ENCODE measurements around the gene SZT2.

Gene SZT2

DNA sequence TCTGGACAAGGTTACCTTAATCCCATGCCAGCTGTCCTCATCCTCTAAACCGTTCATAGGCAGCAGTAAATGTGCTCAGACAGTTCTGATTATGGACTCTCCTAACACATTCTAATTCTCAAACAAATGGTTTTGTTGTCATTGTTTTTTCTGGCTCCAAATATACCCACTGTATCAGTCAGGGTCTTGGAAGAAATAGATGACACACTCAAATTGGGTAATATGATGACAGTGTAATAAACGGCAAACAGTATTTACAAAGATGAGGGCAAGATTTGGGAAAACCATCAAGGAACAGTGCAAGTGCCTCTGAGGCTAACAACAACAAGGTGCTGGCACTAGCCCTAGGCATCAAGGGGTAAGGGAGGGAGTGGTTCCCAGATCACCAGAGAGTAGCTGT lies 35.2 kb upstream of the SZT2 start:
- no peaks in the 10 kb centered on the region for H3K27me3 ChIP-seq (replicated peaks in 2 of 5; ENCODE audit: control insufficient read depth in 4 of 5, insufficient read depth in 5 of 5, low read length in 4 of 5)
- 100% methylated on average over 2 of the region's 2 CpGs for WGBS (ENCODE audit: insufficient coverage)
- no peak for DNase-seq
- peaks cover 0 to 19% (median 15%) of the 10 kb centered on the region in 4 experiments for H3K4me1 ChIP-seq (ENCODE audit: control extremely low read depth in 1 of 4, control insufficient read depth in 4 of 4, insufficient read depth in 4 of 4, low read length in 3 of 4)
- CTCF ChIA-PET, result interaction anchor here (0.6 to 1.6 kb wide), 5 partner anchors 14 to 227 kb away, joined by 3 to 4 read pairs (median 3); no protein-coding TSS in a partner anchor
- POLR2A ChIA-PET, result no interaction called here
- no peaks in the 10 kb centered on the region for H3K9me3 ChIP-seq (ENCODE audit: control extremely low read depth in 1 of 5, control insufficient read depth in 4 of 5, insufficient read depth in 2 of 5, low read depth in 1 of 5, low read length in 4 of 5)
- no peak overlapping the region for H3K27ac ChIP-seq (ENCODE audit: insufficient read depth in 1 of 2, low read depth in 1 of 2, low read length in 2 of 2, poor library complexity in 1 of 2, severe bottlenecking in 2 of 2)
- peaks cover 0 to 12% (median 2%) of the 10 kb centered on the region in 4 experiments for H3K36me3 ChIP-seq (ENCODE audit: control insufficient read depth in 4 of 4, insufficient read depth in 4 of 4, low read length in 3 of 4)
- H3K4me3 ChIP-seq (ENCODE audit: control insufficient read depth in 1 of 7, extremely low read depth in 1 of 7, insufficient read depth in 4 of 7, low read depth in 2 of 7, low read length in 6 of 7), result no peak overlapping the region

DNA sequence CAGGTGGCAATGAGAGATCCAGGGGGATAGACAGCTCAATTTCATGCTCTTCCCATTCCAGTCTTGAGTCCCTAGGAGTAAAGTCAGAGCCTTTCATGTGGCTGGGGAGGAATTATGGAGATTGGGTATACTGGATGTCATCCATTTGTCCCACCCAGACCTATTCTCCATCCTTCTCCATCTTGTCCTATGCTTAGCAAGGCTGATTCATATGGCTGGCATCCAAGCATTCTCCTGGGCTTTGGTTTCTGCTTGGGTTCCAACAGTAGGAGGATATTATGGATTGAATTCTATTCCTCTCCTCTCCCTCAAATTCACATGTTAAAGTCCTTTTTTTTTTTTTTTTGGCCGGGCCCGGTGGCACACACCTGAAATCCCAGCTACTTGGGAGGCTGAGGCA lies 34.8 kb upstream of the SZT2 start:
- CTCF ChIA-PET, result interaction anchor here (0.6 to 1.6 kb wide), 3 partner anchors 14 to 227 kb away, joined by 3 to 4 read pairs (median 3); no protein-coding TSS in a partner anchor
- Histone ChIP-seq H3K4me3 (ENCODE audit: control insufficient read depth in 1 of 7, extremely low read depth in 1 of 7, insufficient read depth in 4 of 7, low read depth in 2 of 7, low read length in 6 of 7) (no peak overlapping the region), H3K27ac (ENCODE audit: insufficient read depth in 1 of 2, low read depth in 1 of 2, low read length in 2 of 2, poor library complexity in 1 of 2, severe bottlenecking in 2 of 2) (no peak overlapping the region), H3K9me3 (ENCODE audit: control extremely low read depth in 1 of 5, control insufficient read depth in 4 of 5, insufficient read depth in 2 of 5, low read depth in 1 of 5, low read length in 4 of 5) (no peaks in the 10 kb centered on the region), H3K4me1 (ENCODE audit: control extremely low read depth in 1 of 4, control insufficient read depth in 4 of 4, insufficient read depth in 4 of 4, low read length in 3 of 4) (peaks cover 2 to 24% (median 19%) of the 10 kb centered on the region in 4 experiments), H3K27me3 (replicated peaks in 2 of 5; ENCODE audit: control insufficient read depth in 4 of 5, insufficient read depth in 5 of 5, low read length in 4 of 5) (no peaks in the 10 kb centered on the region), H3K36me3 (ENCODE audit: control insufficient read depth in 4 of 4, insufficient read depth in 4 of 4, low read length in 3 of 4) (peaks cover 0 to 9% (median 4%) of the 10 kb centered on the region in 4 experiments)
- WGBS (ENCODE audit: insufficient coverage), result no CpG with 5 or more reads among the region's 2 CpGs
- no peak for DNase-seq
- POLR2A ChIA-PET, result no interaction called here

DNA sequence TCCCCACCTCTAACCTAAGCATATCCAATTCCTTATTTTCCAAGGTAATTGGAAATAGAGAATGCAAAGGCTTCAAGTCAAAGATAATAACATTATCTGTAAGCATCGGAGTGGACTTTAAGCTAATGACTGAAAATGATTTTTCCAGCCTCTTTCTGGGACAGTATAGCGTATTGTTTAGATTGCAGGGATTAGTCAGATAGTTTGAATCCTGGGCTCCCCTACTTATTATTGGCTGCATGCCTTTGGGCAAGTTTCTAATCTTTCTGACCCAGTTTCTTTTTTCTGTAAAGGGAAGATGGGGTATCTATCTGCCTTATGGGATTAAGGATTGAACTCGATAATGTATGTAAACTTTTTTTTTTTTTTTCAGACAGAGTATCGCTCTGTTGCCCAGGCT lies 32.4 kb upstream of the SZT2 start:
- Histone ChIP-seq H3K27ac (ENCODE audit: insufficient read depth in 1 of 2, low read depth in 1 of 2, low read length in 2 of 2, poor library complexity in 1 of 2, severe bottlenecking in 2 of 2) (no peak overlapping the region), H3K36me3 (ENCODE audit: control insufficient read depth in 4 of 4, insufficient read depth in 4 of 4, low read length in 3 of 4) (peaks cover 4 to 33% (median 14%) of the 10 kb centered on the region in 4 experiments), H3K4me1 (ENCODE audit: control extremely low read depth in 1 of 4, control insufficient read depth in 4 of 4, insufficient read depth in 4 of 4, low read length in 3 of 4) (peaks cover 2 to 40% (median 24%) of the 10 kb centered on the region in 4 experiments), H3K4me3 (ENCODE audit: control insufficient read depth in 1 of 7, extremely low read depth in 1 of 7, insufficient read depth in 4 of 7, low read depth in 2 of 7, low read length in 6 of 7) (no peak overlapping the region), H3K9me3 (ENCODE audit: control extremely low read depth in 1 of 5, control insufficient read depth in 4 of 5, insufficient read depth in 2 of 5, low read depth in 1 of 5, low read length in 4 of 5) (no peaks in the 10 kb centered on the region), H3K27me3 (replicated peaks in 2 of 5; ENCODE audit: control insufficient read depth in 4 of 5, insufficient read depth in 5 of 5, low read length in 4 of 5) (no peaks in the 10 kb centered on the region)
- 100% methylated on average over 2 of the region's 4 CpGs for WGBS (ENCODE audit: insufficient coverage)
- ChIA-PET POLR2A (no interaction called here), CTCF (interaction anchor here (0.8 to 2.4 kb wide), 7 partner anchors 10 to 127 kb away, joined by 3 to 13 read pairs (median 3); no protein-coding TSS in a partner anchor)
- no peak for DNase-seq

DNA sequence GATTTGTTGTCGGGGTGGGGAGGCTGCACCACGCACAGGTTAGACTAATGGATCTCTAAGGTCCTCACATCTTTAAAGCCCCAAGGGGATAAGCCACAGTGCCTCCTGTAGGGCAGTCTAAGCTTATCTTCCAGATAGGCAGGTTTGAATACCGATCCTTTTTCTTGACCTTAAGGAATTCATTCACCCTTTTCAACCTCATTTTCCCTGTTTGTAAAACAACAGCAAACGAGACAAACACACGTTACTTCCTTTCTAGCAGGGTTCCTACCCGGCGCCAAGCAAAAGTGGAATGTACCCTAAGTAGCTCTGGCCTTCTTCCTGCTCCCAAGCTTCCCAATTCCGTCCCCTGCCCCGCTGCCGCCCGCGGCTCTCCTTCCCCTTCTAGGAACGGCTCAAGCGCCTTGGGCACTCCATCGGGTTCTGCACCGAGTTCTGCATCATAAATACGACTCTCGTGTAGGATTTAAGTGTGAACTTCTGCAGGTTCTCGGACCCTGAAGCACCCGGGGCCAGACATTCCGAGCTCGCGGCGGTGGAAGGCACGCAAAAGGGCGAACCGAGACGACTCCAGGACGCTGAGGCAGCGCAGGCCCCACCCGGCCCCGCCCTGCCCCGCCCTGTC lies 31.5 kb upstream of the SZT2 start:
- ChIA-PET CTCF (interaction anchor here (0.7 to 2.4 kb wide), 14 partner anchors 9 to 131 kb away, joined by 3 to 13 read pairs (median 4); partner anchors contain the start of genes MED8 and SZT2), POLR2A (interaction anchor here (1.2 to 1.4 kb wide), 2 partner anchors 10 to 12 kb away, joined by 3 to 8 read pairs; partner anchors contain the start of gene ELOVL1)
- Histone ChIP-seq H3K9me3 (ENCODE audit: control extremely low read depth in 1 of 5, control insufficient read depth in 4 of 5, insufficient read depth in 2 of 5, low read depth in 1 of 5, low read length in 4 of 5) (no peaks in the 10 kb centered on the region), H3K4me3 (ENCODE audit: control insufficient read depth in 1 of 7, extremely low read depth in 1 of 7, insufficient read depth in 4 of 7, low read depth in 2 of 7, low read length in 6 of 7) (peak overlapping the region; percentile 77 to 97 (median 93)), H3K27ac (ENCODE audit: insufficient read depth in 1 of 2, low read depth in 1 of 2, low read length in 2 of 2, poor library complexity in 1 of 2, severe bottlenecking in 2 of 2) (peak overlapping the region; percentile 77 to 91), H3K36me3 (ENCODE audit: control insufficient read depth in 4 of 4, insufficient read depth in 4 of 4, low read length in 3 of 4) (peaks cover 4 to 40% (median 18%) of the 10 kb centered on the region in 4 experiments), H3K27me3 (replicated peaks in 2 of 5; ENCODE audit: control insufficient read depth in 4 of 5, insufficient read depth in 5 of 5, low read length in 4 of 5) (no peaks in the 10 kb centered on the region), H3K4me1 (ENCODE audit: control extremely low read depth in 1 of 4, control insufficient read depth in 4 of 4, insufficient read depth in 4 of 4, low read length in 3 of 4) (peaks cover 2 to 33% (median 24%) of the 10 kb centered on the region in 4 experiments)
- WGBS (ENCODE audit: insufficient coverage), result 0% methylated on average over 16 of the region's 33 CpGs
- peak; percentile 61 to 62 (median 61) for DNase-seq

DNA sequence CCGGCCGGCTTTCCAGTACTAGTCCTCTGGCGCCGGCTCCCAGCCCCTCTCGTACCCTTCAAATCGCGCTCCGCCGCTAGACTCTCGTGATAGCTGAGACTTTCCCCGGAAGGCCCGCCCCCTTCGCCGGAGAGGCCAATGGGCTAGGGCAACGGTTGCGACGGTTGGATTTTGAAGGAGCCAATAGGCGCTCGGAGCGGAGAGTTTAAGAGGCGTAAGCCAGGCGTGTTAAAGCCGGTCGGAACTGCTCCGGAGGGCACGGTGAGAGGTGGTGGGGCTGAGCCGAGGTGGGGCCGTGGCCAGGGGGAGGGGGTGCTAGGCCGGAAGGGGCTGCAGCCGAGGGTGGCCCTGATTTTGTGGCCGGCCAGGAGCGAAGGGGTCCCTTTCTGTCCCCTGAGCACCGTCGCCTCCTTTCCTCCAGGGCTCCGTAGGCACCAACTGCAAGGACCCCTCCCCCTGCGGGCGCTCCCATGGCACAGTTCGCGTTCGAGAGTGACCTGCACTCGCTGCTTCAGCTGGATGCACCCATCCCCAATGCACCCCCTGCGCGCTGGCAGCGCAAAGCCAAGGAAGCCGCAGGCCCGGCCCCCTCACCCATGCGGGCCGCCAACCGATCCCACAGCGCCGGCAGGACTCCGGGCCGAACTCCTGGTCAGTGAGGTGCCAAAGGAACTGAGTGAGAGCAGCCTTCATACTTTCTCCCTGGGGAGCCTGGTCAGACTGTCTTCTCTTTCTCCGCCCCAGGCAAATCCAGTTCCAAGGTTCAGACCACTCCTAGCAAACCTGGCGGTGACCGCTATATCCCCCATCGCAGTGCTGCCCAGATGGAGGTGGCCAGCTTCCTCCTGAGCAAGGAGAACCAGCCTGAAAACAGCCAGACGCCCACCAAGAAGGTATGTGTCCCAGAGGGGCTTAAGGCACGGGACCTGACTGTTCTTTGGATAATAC lies 30.7 kb upstream of the SZT2 start, which contains the start of gene CDC20:
TSS of gene CDC20 (plus strand) at position 236 of the 948 bp plus-strand sequence. CDS start at position 471, 235 bp downstream.
- POLR2A ChIA-PET, result interaction anchor here (1.2 to 1.4 kb wide), 2 partner anchors 9 to 13 kb away, joined by 3 to 8 read pairs; partner anchors contain the start of gene ELOVL1
- H3K4me3 ChIP-seq (ENCODE audit: control insufficient read depth in 1 of 7, extremely low read depth in 1 of 7, insufficient read depth in 4 of 7, low read depth in 2 of 7, low read length in 6 of 7), result peak within 1 kb of the TSS; percentile 77 to 97 (median 93)
- H3K36me3 ChIP-seq (ENCODE audit: control insufficient read depth in 4 of 4, insufficient read depth in 4 of 4, low read length in 3 of 4), result peaks cover 6 to 47% (median 26%) of the 10 kb centered on the region in 4 experiments
- peak; percentile 95 to 97 (median 97) for DNase-seq
- CTCF ChIA-PET, result interaction anchor here (0.7 to 2.4 kb wide), 14 partner anchors 8 to 132 kb away, joined by 3 to 13 read pairs (median 4); no protein-coding TSS in a partner anchor
- peak within 1 kb of the TSS; percentile 77 to 91 for H3K27ac ChIP-seq (ENCODE audit: insufficient read depth in 1 of 2, low read depth in 1 of 2, low read length in 2 of 2, poor library complexity in 1 of 2, severe bottlenecking in 2 of 2)
- 6% methylated on average over 40 of the region's 59 CpGs for WGBS (ENCODE audit: insufficient coverage)
- H3K9me3 ChIP-seq (ENCODE audit: control extremely low read depth in 1 of 5, control insufficient read depth in 4 of 5, insufficient read depth in 2 of 5, low read depth in 1 of 5, low read length in 4 of 5), result no peaks in the 10 kb centered on the region
- peaks cover 2 to 33% (median 24%) of the 10 kb centered on the region in 4 experiments for H3K4me1 ChIP-seq (ENCODE audit: control extremely low read depth in 1 of 4, control insufficient read depth in 4 of 4, insufficient read depth in 4 of 4, low read length in 3 of 4)
- H3K27me3 ChIP-seq (replicated peaks in 2 of 5; ENCODE audit: control insufficient read depth in 4 of 5, insufficient read depth in 5 of 5, low read length in 4 of 5), result no peaks in the 10 kb centered on the region

DNA sequence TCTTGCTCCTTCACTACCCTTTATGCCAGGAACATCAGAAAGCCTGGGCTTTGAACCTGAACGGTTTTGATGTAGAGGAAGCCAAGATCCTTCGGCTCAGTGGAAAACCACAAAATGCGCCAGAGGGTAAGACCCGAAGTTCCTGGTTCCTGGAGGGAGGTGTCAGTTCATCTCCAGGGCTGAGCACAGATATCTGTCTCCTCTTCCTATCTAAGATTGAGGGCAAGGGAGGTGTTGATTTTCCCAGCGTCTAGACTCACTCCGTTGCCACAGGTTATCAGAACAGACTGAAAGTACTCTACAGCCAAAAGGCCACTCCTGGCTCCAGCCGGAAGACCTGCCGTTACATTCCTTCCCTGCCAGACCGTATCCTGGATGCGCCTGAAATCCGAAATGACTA lies 30.0 kb upstream of the SZT2 start:
- H3K27ac ChIP-seq (ENCODE audit: insufficient read depth in 1 of 2, low read depth in 1 of 2, low read length in 2 of 2, poor library complexity in 1 of 2, severe bottlenecking in 2 of 2), result peak overlapping the region in 1 of 2 experiments; percentile 72
- no peaks in the 10 kb centered on the region for H3K9me3 ChIP-seq (ENCODE audit: control extremely low read depth in 1 of 5, control insufficient read depth in 4 of 5, insufficient read depth in 2 of 5, low read depth in 1 of 5, low read length in 4 of 5)
- no peaks in the 10 kb centered on the region for H3K27me3 ChIP-seq (replicated peaks in 2 of 5; ENCODE audit: control insufficient read depth in 4 of 5, insufficient read depth in 5 of 5, low read length in 4 of 5)
- 84% methylated on average over 8 of the region's 11 CpGs for WGBS (ENCODE audit: insufficient coverage)
- ChIA-PET POLR2A (no interaction called here), CTCF (interaction anchor here (1.2 to 1.7 kb wide), 3 partner anchors 22 to 123 kb away, joined by 3 to 4 read pairs (median 4); no protein-coding TSS in a partner anchor)
- H3K4me1 ChIP-seq (ENCODE audit: control extremely low read depth in 1 of 4, control insufficient read depth in 4 of 4, insufficient read depth in 4 of 4, low read length in 3 of 4), result peaks cover 2 to 33% (median 24%) of the 10 kb centered on the region in 4 experiments
- DNase-seq, result no peak
- peaks cover 9 to 50% (median 32%) of the 10 kb centered on the region in 4 experiments for H3K36me3 ChIP-seq (ENCODE audit: control insufficient read depth in 4 of 4, insufficient read depth in 4 of 4, low read length in 3 of 4)
- H3K4me3 ChIP-seq (ENCODE audit: control insufficient read depth in 1 of 7, extremely low read depth in 1 of 7, insufficient read depth in 4 of 7, low read depth in 2 of 7, low read length in 6 of 7), result peak overlapping the region in 5 of 7 experiments; percentile 83 to 97 (median 96)

Data from common myeloid progenitor, CD34-positive (primary cell).